ENCODE results near the gene TIMM17A. TPM values are rescaled to one million over a fixed set of nuclear protein-coding genes. Genes with fewer than 3 reads are reported as not detected.
A peak's percentile ranks its signal among the peaks of the same experiment; 100 is the strongest.

The TIMM17A gene
- total RNA-seq, 1 experiment from 2014 or later: 60.4 TPM

GRCh38 chr1:201916649-201917249, 38.6 kb upstream of the TIMM17A start:
- H3K36me3 ChIP-seq (ENCODE audit: low read depth): no peaks in the 10 kb centered on the region
- DNase-seq: peak; percentile 74 to 82
- no peaks in the 10 kb centered on the region for H3K27me3 ChIP-seq (ENCODE audit: insufficient read depth, low read depth)
- peaks cover 25% of the 10 kb centered on the region; the same call in 1 of the 2 replicates for H3F3A ChIP-seq (ENCODE audit: insufficient read depth, low read depth)
- POLR2A ChIA-PET (ENCODE audit: unreplicated experiment): interaction anchor here (0.6 to 0.7 kb wide), 2 partner anchors 17 to 376 kb away, joined by 3 to 4 read pairs; no protein-coding TSS in a partner anchor
- peak overlapping the region; percentile 45; the same call in 1 of the 2 replicates for H2AFZ ChIP-seq
- H3K27ac ChIP-seq: peak overlapping the region; percentile 57
- BruUV-seq (replicated peaks): no TSS peak
- no peak overlapping the region for H3K4me3 ChIP-seq
- CTCF ChIA-PET: interaction anchor here (0.6 to 1.1 kb wide), 2 partner anchors 37 to 211 kb away, joined by 5 to 11 read pairs; no protein-coding TSS in a partner anchor
- H3K4me1 ChIP-seq (replicated peaks; ENCODE audit: insufficient read depth): peaks cover 38% of the 10 kb centered on the region
- intact Hi-C loops (cut with micrococcal nuclease; ENCODE audit: unreplicated experiment): loop anchor here (1.0 to 2.0 kb wide), 2 partner anchors 22 to 30 kb away; partner anchors contain the start of gene LMOD1
- peak overlapping the region; percentile 69 for H3K4me2 ChIP-seq
- H3K79me2 ChIP-seq (ENCODE audit: low read depth): no peaks in the 10 kb centered on the region
- no peaks in the 10 kb centered on the region for H3K9me2 ChIP-seq (ENCODE audit: insufficient read depth)
- H3K9me3 ChIP-seq (ENCODE audit: insufficient read depth, low read depth): no peaks in the 10 kb centered on the region
- no peaks in the 10 kb centered on the region for H4K20me1 ChIP-seq (ENCODE audit: insufficient read depth)
- TF ChIP-seq CTCF (conservative IDR thresholded peaks at IDR 0.05) (no peak), EZH2 (IDR thresholded peaks at IDR 0.05; ENCODE audit: low read depth) (no peak)

GRCh38 chr1:201917362-201918033, 37.8 kb upstream of the TIMM17A start:
- peaks cover 25% of the 10 kb centered on the region; the same call in 1 of the 2 replicates for H3F3A ChIP-seq (ENCODE audit: insufficient read depth, low read depth)
- peaks cover 45% of the 10 kb centered on the region for H3K4me1 ChIP-seq (replicated peaks; ENCODE audit: insufficient read depth)
- POLR2A ChIA-PET (ENCODE audit: unreplicated experiment): interaction anchor here (0.6 kb wide), 1 partner anchor 377 kb away, joined by 3 read pairs; no protein-coding TSS in a partner anchor
- no peak overlapping the region; the same call in 1 of the 2 replicates for H2AFZ ChIP-seq
- H3K9me3 ChIP-seq (ENCODE audit: insufficient read depth, low read depth): no peaks in the 10 kb centered on the region
- BruUV-seq (replicated peaks): no TSS peak
- no peaks in the 10 kb centered on the region for H3K36me3 ChIP-seq (ENCODE audit: low read depth)
- DNase-seq: peak; percentile 35 to 75
- intact Hi-C loops (cut with micrococcal nuclease; ENCODE audit: unreplicated experiment): loop anchor here (1.0 to 2.0 kb wide), 2 partner anchors 21 to 29 kb away; partner anchors contain the start of gene LMOD1
- H3K4me3 ChIP-seq: no peak overlapping the region
- TF ChIP-seq CTCF (conservative IDR thresholded peaks at IDR 0.05) (no peak), EZH2 (IDR thresholded peaks at IDR 0.05; ENCODE audit: low read depth) (no peak)
- CTCF ChIA-PET: interaction anchor here (1.1 kb wide), 1 partner anchor 36 kb away, joined by 11 read pairs; no protein-coding TSS in a partner anchor
- H3K4me2 ChIP-seq: peak overlapping the region; percentile 69
- H3K9me2 ChIP-seq (ENCODE audit: insufficient read depth): no peaks in the 10 kb centered on the region
- no peaks in the 10 kb centered on the region for H4K20me1 ChIP-seq (ENCODE audit: insufficient read depth)
- H3K27ac ChIP-seq: peak overlapping the region; percentile 57
- no peaks in the 10 kb centered on the region for H3K79me2 ChIP-seq (ENCODE audit: low read depth)
- no peaks in the 10 kb centered on the region for H3K27me3 ChIP-seq (ENCODE audit: insufficient read depth, low read depth)

GRCh38 chr1:201918343-201918742, 37.0 kb upstream of the TIMM17A start:
- no peaks in the 10 kb centered on the region for H4K20me1 ChIP-seq (ENCODE audit: insufficient read depth)
- DNase-seq: no peak
- peaks cover 25% of the 10 kb centered on the region; the same call in 1 of the 2 replicates for H3F3A ChIP-seq (ENCODE audit: insufficient read depth, low read depth)
- POLR2A ChIA-PET (ENCODE audit: unreplicated experiment): no interaction called here
- no peaks in the 10 kb centered on the region for H3K36me3 ChIP-seq (ENCODE audit: low read depth)
- peaks cover 38% of the 10 kb centered on the region for H3K4me1 ChIP-seq (replicated peaks; ENCODE audit: insufficient read depth)
- BruUV-seq (replicated peaks): no TSS peak
- no peak for TF ChIP-seq EZH2 (IDR thresholded peaks at IDR 0.05; ENCODE audit: low read depth)
- no peak for TF ChIP-seq CTCF (conservative IDR thresholded peaks at IDR 0.05)
- no peaks in the 10 kb centered on the region for H3K9me2 ChIP-seq (ENCODE audit: insufficient read depth)
- intact Hi-C loops (cut with micrococcal nuclease; ENCODE audit: unreplicated experiment): no loop called here
- H3K4me3 ChIP-seq: no peak overlapping the region
- H3K9me3 ChIP-seq (ENCODE audit: insufficient read depth, low read depth): no peaks in the 10 kb centered on the region
- no peak overlapping the region for H3K27ac ChIP-seq
- no peaks in the 10 kb centered on the region for H3K79me2 ChIP-seq (ENCODE audit: low read depth)
- no peaks in the 10 kb centered on the region for H3K27me3 ChIP-seq (ENCODE audit: insufficient read depth, low read depth)
- CTCF ChIA-PET: no interaction called here
- H3K4me2 ChIP-seq: peak overlapping the region; percentile 69; the same call in 1 of the 2 replicates
- H2AFZ ChIP-seq: no peak overlapping the region
